CD4-positive, alpha-beta T cell treated with Interleukin-12 subunit alpha and Interleukin-12 subunit beta, for 1 hour (primary cell): ENCODE measurements around the gene ADAM12.
"Not testable (repeated sequence)": the region's sequence is repeated elsewhere in the genome, so short reads cannot be mapped to it uniquely, and the experiment has no call there.

Experiments
- DNase-seq: peaks from one replicate; pipeline ENCODE4 v3.0.0-alpha.2; 2020

ADAM12 gene

DNA sequence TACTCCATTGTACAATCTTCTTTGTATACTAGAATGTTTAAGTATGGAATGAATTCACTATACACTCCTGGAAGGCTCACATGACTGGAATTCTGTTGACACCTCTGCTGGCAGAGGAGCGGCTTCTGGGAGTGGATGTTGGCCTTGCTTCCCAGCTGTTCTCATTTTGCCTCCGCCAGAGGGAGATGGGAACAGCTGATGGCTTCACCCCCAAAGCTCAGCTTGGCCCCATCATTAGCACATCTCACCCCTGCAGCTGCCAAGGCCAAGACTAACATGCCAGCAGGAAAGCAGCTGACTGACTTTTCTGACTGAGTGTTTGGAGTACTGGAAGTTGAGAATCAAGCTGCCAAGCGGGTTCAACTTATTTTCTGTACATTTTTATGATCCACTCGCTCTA is 15.1 kb downstream of the ADAM12 start:
- no peak for DNase-seq

DNA sequence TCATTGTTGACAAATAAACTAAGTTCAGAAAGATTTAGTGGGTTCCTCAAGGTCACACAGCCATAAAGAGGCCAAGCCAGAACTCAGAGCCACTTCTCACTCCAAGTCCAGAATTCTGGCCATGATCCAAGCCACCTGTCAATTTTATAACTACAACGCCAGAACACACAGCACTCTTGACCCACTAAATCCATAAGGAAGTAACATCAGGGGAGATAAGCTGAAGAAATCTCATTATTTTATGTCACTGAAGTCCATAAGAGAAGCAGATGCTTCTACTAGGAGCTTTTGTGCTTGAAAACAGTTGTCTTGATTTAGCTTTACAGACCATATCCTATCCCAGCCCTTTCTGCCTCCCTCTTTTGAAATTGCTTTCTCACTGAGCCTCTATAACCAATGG is 15.9 kb downstream of the ADAM12 start:
- no peak for DNase-seq

- no peak for DNase-seq
These were observed 19.1 kb downstream of the ADAM12 start for GRCh38 chr10:126369125-126369710.

- no peak for DNase-seq
These were observed 31.1 kb downstream of the ADAM12 start for GRCh38 chr10:126357169-126357568.

GRCh38 chr10:126353666-126354065 is 34.6 kb downstream of the ADAM12 start:
- no peak for DNase-seq

- DNase-seq = no peak
These were observed 35.8 kb downstream of the ADAM12 start for GRCh38 chr10:126352453-126352852.

GRCh38 chr10:126351021-126351420 is 37.3 kb downstream of the ADAM12 start:
- no peak for DNase-seq

DNA sequence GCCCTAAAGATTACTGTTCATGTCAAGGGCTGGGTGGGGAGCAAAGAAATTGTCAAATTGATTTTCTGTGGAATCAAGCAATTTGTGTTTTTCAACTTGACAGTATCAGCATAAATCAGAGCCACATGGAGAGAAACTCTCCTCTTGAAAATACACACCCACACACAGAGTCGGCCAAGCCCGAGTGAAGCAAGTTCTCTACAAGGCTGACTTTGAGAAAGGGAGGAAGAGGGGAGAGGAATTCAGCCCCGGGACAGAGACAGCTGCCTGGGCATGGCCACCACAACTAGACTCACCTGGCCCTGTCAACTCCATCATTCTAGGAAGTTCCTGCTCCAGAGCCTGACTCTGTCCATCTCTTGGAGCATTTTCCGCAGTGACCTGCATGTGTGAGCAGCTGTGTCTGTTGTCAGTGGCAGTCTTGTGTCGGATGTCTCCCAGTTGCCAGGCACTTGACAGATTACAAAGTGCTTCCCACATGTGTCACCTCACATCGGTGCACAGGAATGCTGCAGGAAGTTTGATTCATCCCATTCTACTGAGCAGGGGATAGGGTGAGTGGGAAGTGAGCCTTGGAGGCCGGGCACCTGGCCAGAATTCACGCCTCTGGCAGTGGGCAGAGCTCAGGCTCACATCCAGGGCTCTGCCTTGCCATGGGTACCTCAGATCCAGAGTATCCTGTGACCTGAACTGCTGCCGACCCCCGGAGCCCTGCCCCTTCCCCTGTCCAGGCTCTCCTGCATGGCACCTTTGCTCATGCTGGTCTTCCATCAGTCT is 37.9 kb downstream of the ADAM12 start:
- DNase-seq = no peak

DNA sequence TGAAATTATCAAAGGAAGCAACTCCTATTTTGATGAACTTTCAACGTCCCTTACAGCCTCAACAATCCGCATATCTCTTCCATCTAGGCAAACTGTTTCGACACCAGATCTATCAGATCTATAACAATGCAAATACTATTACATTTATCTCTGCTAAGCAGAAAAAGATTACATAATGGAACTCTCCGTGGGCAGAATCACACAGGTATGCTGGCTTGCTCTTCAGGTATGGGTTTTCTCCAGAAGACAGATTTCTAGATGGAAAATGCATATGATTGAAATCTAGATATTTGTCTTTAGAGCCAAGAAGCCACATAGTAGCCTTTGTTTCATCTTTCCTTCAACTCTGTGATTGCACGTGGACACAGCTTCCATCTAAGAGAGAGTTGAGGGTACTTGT is 38.6 kb downstream of the ADAM12 start:
- DNase-seq = no peak

GRCh38 chr10:126349101-126349500 is 39.2 kb downstream of the ADAM12 start:
- no peak for DNase-seq

DNA sequence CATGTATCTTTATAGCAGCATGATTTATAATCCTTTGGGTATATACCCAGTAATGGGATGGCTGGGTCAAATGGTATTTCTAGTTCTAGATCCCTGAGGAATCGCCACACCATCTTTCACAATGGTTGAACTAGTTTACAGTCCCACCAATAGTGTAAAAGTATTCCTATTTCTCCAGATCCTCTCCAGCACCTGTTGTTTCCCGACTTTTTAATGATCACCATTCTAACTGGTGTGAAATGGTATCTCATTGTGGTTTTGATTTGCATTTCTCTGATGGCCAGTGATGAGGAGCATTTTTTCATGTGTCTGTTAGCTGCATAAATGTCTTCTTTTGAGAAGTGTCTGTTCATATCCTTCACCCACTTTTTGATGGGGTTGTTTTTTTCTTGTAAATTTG is 44.8 kb downstream of the ADAM12 start:
- DNase-seq = not testable (repeated sequence)

GRCh38 chr10:126342680-126343079 is 45.6 kb downstream of the ADAM12 start:
- no peak for DNase-seq

DNA sequence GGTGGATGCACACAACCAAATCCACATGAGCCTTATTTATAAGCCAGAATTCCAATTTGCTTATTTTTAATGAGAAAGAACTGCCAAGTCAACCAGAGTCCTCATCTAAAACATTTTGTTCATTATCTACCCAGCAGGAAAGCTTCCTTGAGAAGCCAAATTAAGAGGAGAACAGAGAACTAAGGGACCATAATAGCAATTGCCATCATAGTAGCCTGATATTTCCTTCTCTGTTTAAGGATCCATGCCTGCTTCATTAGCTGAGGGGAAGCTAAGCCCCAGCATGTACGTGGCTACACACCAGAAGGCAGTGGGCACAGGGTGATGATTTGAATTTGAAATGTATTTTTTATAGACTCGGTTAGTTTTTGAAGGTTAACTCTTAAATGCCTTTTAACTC is 46.8 kb downstream of the ADAM12 start:
- no peak for DNase-seq

- DNase-seq = no peak
These were observed 50.9 kb downstream of the ADAM12 start for GRCh38 chr10:126337251-126337810.

- DNase-seq = no peak
These were observed 51.5 kb downstream of the ADAM12 start for GRCh38 chr10:126336801-126337200.

GRCh38 chr10:126334272-126334671 is 54.0 kb downstream of the ADAM12 start:
- DNase-seq = no peak

GRCh38 chr10:126332576-126332975 is 55.7 kb downstream of the ADAM12 start:
- no peak for DNase-seq

DNA sequence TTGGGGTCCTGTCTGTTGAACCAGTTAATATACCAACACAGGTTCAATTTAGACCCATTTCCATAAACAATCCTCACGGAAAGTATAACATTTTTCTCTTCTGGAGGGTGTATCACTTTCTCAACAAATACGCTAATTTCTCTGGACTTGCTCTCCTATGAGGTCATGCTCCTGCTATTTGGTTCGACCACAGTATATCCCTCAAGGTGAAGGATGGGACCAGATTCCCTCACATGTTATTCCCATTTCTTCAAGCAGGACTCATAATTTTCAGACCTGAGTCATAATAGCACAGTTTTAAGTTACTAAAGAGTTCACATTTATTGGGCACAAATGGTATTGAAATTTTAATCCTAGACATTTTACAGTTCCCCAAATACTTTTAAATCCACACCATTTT is 57.2 kb downstream of the ADAM12 start:
- DNase-seq = no peak

DNA sequence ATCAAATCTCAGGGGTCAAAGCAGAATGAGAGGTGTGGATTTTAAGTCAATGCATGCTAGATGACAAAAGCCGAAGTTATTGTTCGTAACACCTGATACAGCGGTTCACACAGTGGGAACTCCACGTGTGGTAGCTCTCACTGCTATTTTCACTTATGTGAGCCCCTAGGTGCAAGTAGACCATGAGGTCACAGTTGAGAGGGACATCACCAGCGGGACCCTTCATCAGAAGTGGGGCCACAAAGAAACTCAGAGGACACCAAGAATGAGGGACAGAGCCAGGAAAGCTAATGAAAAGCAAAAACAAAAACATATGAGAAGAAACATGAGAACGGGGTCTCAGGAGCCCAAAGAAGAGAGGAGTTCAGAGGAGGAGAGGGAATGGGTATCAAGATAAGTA is 63.5 kb downstream of the ADAM12 start:
- no peak for DNase-seq

- DNase-seq = no peak
These were observed 66.8 kb downstream of the ADAM12 start for GRCh38 chr10:126321440-126321839.

GRCh38 chr10:126317751-126318150 is 70.5 kb downstream of the ADAM12 start:
- no peak for DNase-seq

- no peak for DNase-seq
These were observed 72.6 kb downstream of the ADAM12 start for GRCh38 chr10:126315494-126316177.

- no peak for DNase-seq
These were observed 73.3 kb downstream of the ADAM12 start for GRCh38 chr10:126314863-126315493.
